CD4-positive, alpha-beta T cell (primary cell): ENCODE measurements around the gene SYN1. TPM values are rescaled to one million over a fixed set of nuclear protein-coding genes. Genes with fewer than 3 reads are reported as not detected.
A peak's percentile ranks its signal among the peaks of the same experiment; 100 is the strongest.

Experiments
- ATAC-seq: fragments of 200-7000 bp; cut with Tn5 transposase; one replicate; pipeline ENCODE4 v1.10.0; 2022; ENCODE audit warnings: mild to moderate bottlenecking; ENCODE audit not compliant: poor library complexity
- CTCF ChIA-PET: fragments of 350-600 bp; sonication (Branson Sonifier 250); formaldehyde crosslinking; loops from one replicate; lab custom pipeline; 2021; ENCODE audit warnings: antibody characterized with exemption, inconsistent platforms; lab: Charles Lee
- POLR2A ChIA-PET: fragments of 350-600 bp; sonication (Branson Sonifier 250); formaldehyde crosslinking; loops from one replicate; lab custom pipeline; 2021; ENCODE audit warnings: antibody characterized with exemption, inconsistent platforms; lab: Charles Lee
- DNase-seq, 14 experiments: peaks; one replicate each; pipeline ENCODE4 v3.0.0-alpha.2; 2013 to 2020; ENCODE audit warnings: mixed read lengths in 2 of 14
- H3K27ac ChIP-seq, 2 donors: one replicate each; pipeline versions ENCODE4 v1.5.1 to v1.7.0; 2013; ENCODE audit warnings: low read length in 2 of 2, low read depth in 1 of 2, mild to moderate bottlenecking in 1 of 2
- H3K27me3 ChIP-seq, 2 experiments: 1 replicate in 1 of 2; 2 replicates in 1 of 2; pipeline versions ENCODE4 v1.6.1 to v1.7.0; 2013; ENCODE audit warnings: low read length in 2 of 2, control low read depth in 1 of 2, mild to moderate bottlenecking in 1 of 2, moderate library complexity in 1 of 2; ENCODE audit not compliant: insufficient read depth in 2 of 2, control insufficient read depth in 1 of 2
- H3K36me3 ChIP-seq: one replicate; pipeline ENCODE4 v1.6.1; 2013; ENCODE audit warnings: low read length, control low read depth; ENCODE audit not compliant: insufficient read depth
- H3K4me1 ChIP-seq: one replicate; pipeline ENCODE4 v1.6.1; 2013; ENCODE audit warnings: low read length, control low read depth; ENCODE audit not compliant: insufficient read depth
- H3K4me3 ChIP-seq: one replicate; pipeline ENCODE4 v1.5.1; 2013; ENCODE audit warnings: mild to moderate bottlenecking, low read length, moderate library complexity
- H3K9me3 ChIP-seq, 2 experiments: 1 replicate in 1 of 2; 2 replicates in 1 of 2; pipeline versions ENCODE4 v1.6.1 to v1.7.0; 2013; ENCODE audit warnings: low read length in 2 of 2, mild to moderate bottlenecking in 2 of 2, control low read depth in 1 of 2, moderate library complexity in 1 of 2; ENCODE audit not compliant: control insufficient read depth in 1 of 2, insufficient read depth in 1 of 2
- H3K27ac Mint-ChIP-seq: one replicate; pipeline ENCODE4 v1.8.0; 2020; ENCODE audit warnings: mixed read lengths
- H3K27me3 Mint-ChIP-seq: one replicate; pipeline ENCODE4 v1.8.0; 2021; ENCODE audit warnings: mixed read lengths
- H3K36me3 Mint-ChIP-seq: one replicate; pipeline ENCODE4 v1.8.0; 2021; ENCODE audit warnings: low read depth, mixed read lengths
- H3K4me1 Mint-ChIP-seq: one replicate; pipeline ENCODE4 v1.8.0; 2021; ENCODE audit warnings: low read depth, mixed read lengths
- H3K4me3 Mint-ChIP-seq: one replicate; pipeline ENCODE4 v1.8.0; 2020; ENCODE audit warnings: mild to moderate bottlenecking, mixed read lengths
- H3K9me3 Mint-ChIP-seq: one replicate; pipeline ENCODE4 v1.8.0; 2020; ENCODE audit warnings: mixed read lengths
- intact Hi-C, 2 experiments: fragments of 100-400 bp; cut with DNase I in 1 of 2; cut with micrococcal nuclease in 1 of 2; formaldehyde crosslinking; loops; one replicate each; pipeline versions ENCODE4 v1.15.1 to v1.9.0; 2023 to 2025; cut with DNase I, micrococcal nuclease
- total RNA-seq, 174 experiments: library from RNA in 2 of 174; stranded (reverse) in 2 of 174; gene quantifications; one replicate each; pipeline ENCODE4 v1.2.3 and lab custom pipeline; 2021 to 2026
- TF ChIP-seq, protein P1 (sequence below): fragments of 200-600 bp; IDR thresholded peaks from one replicate; pipeline ENCODE4 v1.8.0; 2022; ENCODE audit warnings: antibody characterized with exemption, mild to moderate bottlenecking

The SYN1 gene
- total RNA-seq, 2 experiments from 2014 or later: 0.27 to 0.87 TPM

DNA sequence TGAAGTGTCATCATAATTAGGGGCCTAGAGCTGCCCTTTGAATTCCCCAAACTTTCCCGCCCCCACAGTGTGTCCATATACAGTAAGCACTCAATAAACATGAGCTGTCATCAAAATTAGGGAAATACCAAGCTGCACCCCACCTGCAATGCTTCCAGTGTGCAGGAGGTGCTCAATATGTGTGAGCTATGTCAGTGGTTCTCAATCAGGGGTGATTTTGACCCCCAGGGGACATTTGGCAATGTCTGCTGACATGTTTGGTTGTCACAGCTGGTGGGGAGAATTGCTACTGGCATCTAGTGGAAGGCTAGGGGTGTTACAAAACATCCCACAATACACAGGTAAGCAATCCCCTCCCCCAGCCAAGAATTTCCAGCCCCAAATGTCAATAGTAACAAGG is 9.3 kb upstream of the SYN1 start:
- intact Hi-C loops: no loop called here
- peak overlapping the region; percentile 55 for H3K4me3 ChIP-seq
- H3K4me1 ChIP-seq: peaks cover 30% of the 10 kb centered on the region

DNA sequence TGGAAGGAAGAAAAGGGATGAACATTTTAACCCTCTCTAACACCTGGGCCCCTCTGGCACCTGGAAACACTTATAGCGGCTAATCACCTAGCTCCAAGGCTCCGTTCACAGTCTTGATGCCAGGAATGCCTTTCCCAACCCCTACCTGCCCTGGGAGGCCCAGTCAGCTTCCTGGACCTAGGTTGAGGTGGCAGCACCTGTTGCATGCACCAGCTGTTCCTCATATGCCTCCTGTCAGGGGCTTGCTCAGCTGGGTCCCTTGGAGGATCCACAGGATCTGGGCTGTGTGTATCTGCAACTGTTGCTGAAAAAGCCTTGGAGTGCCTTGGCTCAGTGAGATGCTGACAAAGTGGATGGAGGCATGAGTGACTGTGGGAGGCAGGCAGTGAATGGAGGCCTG is 5.7 kb upstream of the SYN1 start:
- POLR2A ChIA-PET: no interaction called here
- no peaks in the 10 kb centered on the region for H3K27me3 Mint-ChIP-seq
- no peaks in the 10 kb centered on the region for H3K9me3 ChIP-seq
- DNase-seq (no peak), ATAC-seq (no peak)
- no peaks in the 10 kb centered on the region for H3K36me3 ChIP-seq
- no peaks in the 10 kb centered on the region for H3K27me3 ChIP-seq
- TF ChIP-seq, protein P1, sequence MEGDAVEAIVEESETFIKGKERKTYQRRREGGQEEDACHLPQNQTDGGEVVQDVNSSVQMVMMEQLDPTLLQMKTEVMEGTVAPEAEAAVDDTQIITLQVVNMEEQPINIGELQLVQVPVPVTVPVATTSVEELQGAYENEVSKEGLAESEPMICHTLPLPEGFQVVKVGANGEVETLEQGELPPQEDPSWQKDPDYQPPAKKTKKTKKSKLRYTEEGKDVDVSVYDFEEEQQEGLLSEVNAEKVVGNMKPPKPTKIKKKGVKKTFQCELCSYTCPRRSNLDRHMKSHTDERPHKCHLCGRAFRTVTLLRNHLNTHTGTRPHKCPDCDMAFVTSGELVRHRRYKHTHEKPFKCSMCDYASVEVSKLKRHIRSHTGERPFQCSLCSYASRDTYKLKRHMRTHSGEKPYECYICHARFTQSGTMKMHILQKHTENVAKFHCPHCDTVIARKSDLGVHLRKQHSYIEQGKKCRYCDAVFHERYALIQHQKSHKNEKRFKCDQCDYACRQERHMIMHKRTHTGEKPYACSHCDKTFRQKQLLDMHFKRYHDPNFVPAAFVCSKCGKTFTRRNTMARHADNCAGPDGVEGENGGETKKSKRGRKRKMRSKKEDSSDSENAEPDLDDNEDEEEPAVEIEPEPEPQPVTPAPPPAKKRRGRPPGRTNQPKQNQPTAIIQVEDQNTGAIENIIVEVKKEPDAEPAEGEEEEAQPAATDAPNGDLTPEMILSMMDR: no peak
- intact Hi-C loops: no loop called here
- H3K9me3 Mint-ChIP-seq: no peaks in the 10 kb centered on the region
- H3K4me3 ChIP-seq: no peak overlapping the region
- no peak overlapping the region for H3K27ac ChIP-seq
- H3K4me1 Mint-ChIP-seq: peaks cover 31% of the 10 kb centered on the region
- H3K4me1 ChIP-seq: peaks cover 33% of the 10 kb centered on the region
- CTCF ChIA-PET: no interaction called here
- peaks cover 31% of the 10 kb centered on the region for H3K36me3 Mint-ChIP-seq
- H3K27ac Mint-ChIP-seq: no peak overlapping the region
- H3K4me3 Mint-ChIP-seq: peak overlapping the region; percentile 51

More for the DNA sequence above, 9.3 kb upstream of the SYN1 start:
- DNase-seq (peak in 5 of 14 experiments; percentile 8 to 53 (median 32)), ATAC-seq (peak; percentile 45)
- Mint-ChIP-seq H3K27ac (peak overlapping the region; percentile 79), H3K36me3 (peaks cover 26% of the 10 kb centered on the region), H3K9me3 (no peaks in the 10 kb centered on the region), H3K4me1 (peaks cover 26% of the 10 kb centered on the region), H3K27me3 (no peaks in the 10 kb centered on the region), H3K4me3 (peak overlapping the region; percentile 88)
- Histone ChIP-seq H3K27me3 (no peaks in the 10 kb centered on the region), H3K9me3 (no peaks in the 10 kb centered on the region), H3K27ac (no peak overlapping the region), H3K36me3 (peaks cover under 1% of the 10 kb centered on the region)
- ChIA-PET CTCF (interaction anchor here (1.0 to 1.2 kb wide), 2 partner anchors 15 to 47 kb away, joined by 3 read pairs; partner anchors contain the start of gene TIMP1), POLR2A (interaction anchor here (1.2 to 1.9 kb wide), 3 partner anchors 20 to 73 kb away, joined by 4 read pairs; partner anchors contain the start of gene ARAF)
- TF ChIP-seq, protein P1: no peak

DNA sequence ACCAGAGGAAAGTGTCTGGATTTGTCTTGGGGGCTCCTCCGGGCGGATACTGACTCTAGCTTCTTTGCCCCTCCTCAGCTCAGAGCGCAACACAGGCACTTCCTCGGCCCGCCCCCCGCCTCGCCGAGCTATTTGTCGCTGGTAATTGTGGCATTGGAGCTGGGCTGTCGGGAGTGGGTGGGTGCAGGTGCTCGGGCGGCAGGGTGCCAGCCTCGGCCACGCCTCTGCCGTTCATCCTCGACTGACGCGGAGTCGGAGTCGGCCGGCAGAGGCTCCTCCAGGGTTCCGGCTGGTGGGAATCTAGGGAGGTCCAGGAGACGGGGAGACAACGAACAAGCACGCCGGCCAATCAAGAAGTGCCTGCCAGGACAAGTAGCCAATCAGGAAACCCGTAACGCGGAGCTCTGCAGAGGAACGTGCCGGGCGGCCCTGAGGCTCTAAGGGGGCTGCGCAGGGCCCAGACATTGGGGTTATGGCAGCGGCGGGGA is 3.9 kb upstream of the SYN1 start:
- POLR2A ChIA-PET: interaction anchor here (0.7 to 1.4 kb wide), 6 partner anchors 10 to 433 kb away, joined by 3 to 12 read pairs (median 4); partner anchors contain the start of gene TIMP1
- no peaks in the 10 kb centered on the region for H3K9me3 ChIP-seq
- peak in 13 of 14 experiments; percentile 14 to 69 (median 35) for DNase-seq
- Mint-ChIP-seq H3K36me3 (peaks cover 17% of the 10 kb centered on the region), H3K4me1 (peaks cover 22% of the 10 kb centered on the region), H3K9me3 (no peaks in the 10 kb centered on the region), H3K27ac (peak overlapping the region; percentile 20), H3K4me3 (peak overlapping the region; percentile 90), H3K27me3 (no peaks in the 10 kb centered on the region)
- peak; percentile 68 for ATAC-seq
- intact Hi-C loops: loop anchor here in 1 of 2 experiments (5.0 kb wide), 2 partner anchors 41 to 61 kb away; partner anchors contain the start of genes ARAF and TIMP1
- no peaks in the 10 kb centered on the region for H3K27me3 ChIP-seq
- H3K4me3 ChIP-seq: peak overlapping the region; percentile 54
- CTCF ChIA-PET: no interaction called here
- H3K27ac ChIP-seq: no peak overlapping the region
- TF ChIP-seq, protein P1: no peak
- peaks cover 29% of the 10 kb centered on the region for H3K4me1 ChIP-seq
- no peaks in the 10 kb centered on the region for H3K36me3 ChIP-seq
